ENCODE results near the gene PSEN2.

GRCh38 chr1:226886122-226886901 is 15.9 kb downstream of the PSEN2 start:
- TF ChIP-seq PHB (CRISPR knock-in tag; IDR thresholded peaks at IDR 0.05) = no peak
- no peak for TF ChIP-seq SMARCB1 (IDR thresholded peaks at IDR 0.05; ENCODE audit: insufficient read length, low read depth)
- no peak for TF ChIP-seq NFIC (IDR thresholded peaks at IDR 0.05)
- TF ChIP-seq ZNF232 (CRISPR knock-in tag; IDR thresholded peaks at IDR 0.05) = no peak
- TF ChIP-seq ZNF384 (IDR thresholded peaks at IDR 0.05; ENCODE audit: low read depth, low read length) = no peak
- no peak for TF ChIP-seq YY1 (IDR thresholded peaks at IDR 0.05; ENCODE audit: borderline replicate concordance in 1 of 3, control insufficient read depth in 1 of 3, extremely low read depth in 1 of 3, insufficient read depth in 3 of 3, insufficient read length in 1 of 3, insufficient replicate concordance in 2 of 3, low read depth in 1 of 3, low read length in 2 of 3)
- no peak for TF ChIP-seq PML (IDR thresholded peaks at IDR 0.05; ENCODE audit: low read length)
- no peak for TF ChIP-seq NFATC3 (IDR thresholded peaks at IDR 0.05)
- TF ChIP-seq TAF1 (IDR thresholded peaks at IDR 0.05; ENCODE audit: control insufficient read depth, extremely low read depth, insufficient read depth, low read length, severe bottlenecking) = no peak
- no peak for TF ChIP-seq ZNF274 (IDR thresholded peaks at IDR 0.05; ENCODE audit: borderline replicate concordance, low read depth, low read length)
- no peak for TF ChIP-seq KAT2B (IDR thresholded peaks at IDR 0.05; ENCODE audit: low read depth, low read length)
- no peak for TF ChIP-seq FOXA3 (CRISPR knock-in tag; conservative IDR thresholded peaks at IDR 0.05 in 1 of 2, IDR thresholded peaks at IDR 0.05 in 1 of 2)
